ENCODE data around the gene CYBA. TPM values are rescaled to one million over a fixed set of nuclear protein-coding genes. Genes with fewer than 3 reads are reported as not detected.
"Not testable (repeated sequence)": the region's sequence is repeated elsewhere in the genome, so short reads cannot be mapped to it uniquely, and the experiment has no call there.

The CYBA gene
- total RNA-seq, 2 donors from 2014 or later, result 169 to 295 TPM

GRCh38 chr16:88673716-88674379 lies 23.0 kb upstream of the CYBA start:
- Histone ChIP-seq H3K9me3 (no peaks in the 10 kb centered on the region), H3K27me3 (replicated peaks; ENCODE audit: insufficient read depth) (no peaks in the 10 kb centered on the region), H3K4me3 (no peak overlapping the region), H3K36me3 (no peaks in the 10 kb centered on the region), H3K4me1 (ENCODE audit: control insufficient read depth in 1 of 2, low read depth in 2 of 2) (no peaks in the 10 kb centered on the region), H3K27ac (no peak overlapping the region)
- no peak for TF ChIP-seq CTCF (IDR thresholded peaks at IDR 0.05)
- no peak for ATAC-seq (ENCODE audit: insufficient number of reproducible peaks, low FRiP score, low read depth)
- DNase-seq (ENCODE audit: low spot score), result no peak

- DNase-seq (ENCODE audit: low spot score) (no peak), ATAC-seq (ENCODE audit: insufficient number of reproducible peaks, low FRiP score, low read depth) (no peak)
- Histone ChIP-seq H3K9me3 (no peaks in the 10 kb centered on the region), H3K36me3 (no peaks in the 10 kb centered on the region), H3K27ac (no peak overlapping the region), H3K4me3 (no peak overlapping the region), H3K4me1 (ENCODE audit: control insufficient read depth in 1 of 2, low read depth in 2 of 2) (no peaks in the 10 kb centered on the region), H3K27me3 (replicated peaks; ENCODE audit: insufficient read depth) (no peaks in the 10 kb centered on the region)
- no peak for TF ChIP-seq CTCF (IDR thresholded peaks at IDR 0.05)
Measured at GRCh38 chr16:88672776-88673175, 21.9 kb upstream of the CYBA start.

- TF ChIP-seq CTCF (IDR thresholded peaks at IDR 0.05), result no peak
- no peak for ATAC-seq (ENCODE audit: insufficient number of reproducible peaks, low FRiP score, low read depth)
- H3K27me3 ChIP-seq (replicated peaks; ENCODE audit: insufficient read depth), result no peaks in the 10 kb centered on the region
- H3K36me3 ChIP-seq, result no peaks in the 10 kb centered on the region
- H3K27ac ChIP-seq, result no peak overlapping the region
- no peaks in the 10 kb centered on the region for H3K9me3 ChIP-seq
- no peak for DNase-seq (ENCODE audit: low spot score)
- no peak overlapping the region for H3K4me3 ChIP-seq
- no peaks in the 10 kb centered on the region for H3K4me1 ChIP-seq (ENCODE audit: control insufficient read depth in 1 of 2, low read depth in 2 of 2)
Measured at GRCh38 chr16:88671806-88672205, 21.0 kb upstream of the CYBA start.

- no peak for TF ChIP-seq CTCF (IDR thresholded peaks at IDR 0.05)
- no peaks in the 10 kb centered on the region for H3K27me3 ChIP-seq (replicated peaks; ENCODE audit: insufficient read depth)
- no peaks in the 10 kb centered on the region for H3K9me3 ChIP-seq
- no peaks in the 10 kb centered on the region for H3K4me1 ChIP-seq (ENCODE audit: control insufficient read depth in 1 of 2, low read depth in 2 of 2)
- H3K27ac ChIP-seq, result no peak overlapping the region
- ATAC-seq (ENCODE audit: insufficient number of reproducible peaks, low FRiP score, low read depth), result no peak
- no peak overlapping the region for H3K4me3 ChIP-seq
- H3K36me3 ChIP-seq, result no peaks in the 10 kb centered on the region
- no peak for DNase-seq (ENCODE audit: low spot score)
Measured at GRCh38 chr16:88669980-88670379, 19.1 kb upstream of the CYBA start.

- not testable (repeated sequence) for H3K36me3 ChIP-seq; ATAC-seq (ENCODE audit: insufficient number of reproducible peaks, low FRiP score, low read depth); H3K27me3 ChIP-seq (replicated peaks; ENCODE audit: insufficient read depth); H3K4me3 ChIP-seq; H3K9me3 ChIP-seq; H3K27ac ChIP-seq; DNase-seq (ENCODE audit: low spot score); H3K4me1 ChIP-seq (ENCODE audit: control insufficient read depth in 1 of 2, low read depth in 2 of 2)
Measured at GRCh38 chr16:88669493-88669892, 18.6 kb upstream of the CYBA start.

GRCh38 chr16:88667461-88667860 lies 16.6 kb upstream of the CYBA start:
- no peak overlapping the region for H3K4me3 ChIP-seq
- no peaks in the 10 kb centered on the region for H3K36me3 ChIP-seq
- no peaks in the 10 kb centered on the region for H3K9me3 ChIP-seq
- no peak for TF ChIP-seq CTCF (IDR thresholded peaks at IDR 0.05)
- DNase-seq (ENCODE audit: low spot score) (no peak), ATAC-seq (ENCODE audit: insufficient number of reproducible peaks, low FRiP score, low read depth) (no peak)
- no peak overlapping the region for H3K27ac ChIP-seq
- no peaks in the 10 kb centered on the region for H3K27me3 ChIP-seq (replicated peaks; ENCODE audit: insufficient read depth)
- peaks cover 4 to 7% of the 10 kb centered on the region in 2 donors for H3K4me1 ChIP-seq (ENCODE audit: control insufficient read depth in 1 of 2, low read depth in 2 of 2)
